SIG-M5 treated with dmso at 0.1 percent for 504 hours (cell line): ENCODE measurements around the gene UBASH3B.

Experiments
- DNase-seq: peaks from one replicate; lab custom pipeline; 2025; ENCODE audit not compliant: unreplicated experiment; lab: John Stamatoyannopoulos, UW

UBASH3B gene

GRCh38 chr11:122646549-122647340, 8.8 kb upstream of the UBASH3B start:
- DNase-seq = no peak

- no peak for DNase-seq
These were observed 7.7 kb upstream of the UBASH3B start for GRCh38 chr11:122647736-122648275.

DNA sequence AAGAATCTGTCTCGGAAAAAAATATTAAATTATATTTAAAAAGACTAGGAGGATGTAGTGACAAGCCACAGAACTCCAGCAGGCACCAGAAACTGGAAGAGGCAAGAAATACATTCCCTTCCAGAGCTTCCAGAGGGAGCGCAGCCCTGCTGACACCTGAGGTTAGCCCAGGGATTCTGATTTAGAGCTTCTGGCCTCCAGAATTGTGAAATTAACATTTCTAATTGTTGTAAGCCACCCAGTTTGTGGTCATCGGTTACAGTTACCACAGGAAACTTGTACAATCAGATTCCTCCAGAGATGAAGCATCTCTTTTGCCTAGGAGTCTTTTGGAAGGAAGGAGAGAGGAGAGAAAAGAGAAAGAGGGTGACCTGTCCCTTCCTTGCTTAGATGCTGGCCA, 6.4 kb upstream of the UBASH3B start:
- no peak for DNase-seq

GRCh38 chr11:122650619-122651018, 4.9 kb upstream of the UBASH3B start:
- no peak for DNase-seq

GRCh38 chr11:122652495-122652894, 3.0 kb upstream of the UBASH3B start:
- no peak for DNase-seq

DNA sequence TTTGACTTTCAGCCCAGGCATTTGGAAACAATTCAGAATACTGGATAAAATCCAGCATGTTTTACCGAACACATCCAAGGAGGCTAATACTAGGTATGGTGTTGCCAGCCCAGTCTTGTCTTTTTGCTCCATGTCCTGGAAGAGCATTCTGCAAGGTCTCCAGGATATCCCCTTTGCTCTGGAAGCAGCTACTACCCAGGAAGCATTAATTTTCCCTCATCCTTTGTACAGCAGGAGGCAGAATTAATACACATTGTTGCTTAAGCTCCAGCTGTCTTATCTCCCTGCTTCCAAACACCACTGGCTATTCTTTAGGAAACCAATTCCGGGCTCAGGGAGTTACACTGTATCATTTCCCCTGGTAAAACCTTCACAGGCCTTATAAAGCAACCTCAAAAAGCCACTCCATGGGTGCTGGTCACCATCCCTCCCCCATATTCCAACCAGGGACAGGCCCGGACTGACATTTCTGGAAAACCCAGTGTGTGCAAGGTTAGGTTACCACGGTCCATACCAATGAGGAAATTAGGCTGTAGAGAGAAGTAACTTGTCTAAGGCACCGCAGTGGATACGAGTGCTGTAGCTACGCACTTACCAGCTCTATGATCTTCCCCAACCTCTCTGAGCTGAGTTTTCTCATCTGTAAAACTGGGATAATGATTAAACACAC, 1.5 kb upstream of the UBASH3B start:
- no peak for DNase-seq

- DNase-seq = peak; percentile 30
These were observed 630 bp downstream of the UBASH3B start for GRCh38 chr11:122656073-122656630.

GRCh38 chr11:122656631-122657101, 1.1 kb downstream of the UBASH3B start:
- no peak for DNase-seq

GRCh38 chr11:122659676-122660554, 4.4 kb downstream of the UBASH3B start:
- no peak for DNase-seq

GRCh38 chr11:122661182-122661945, 5.8 kb downstream of the UBASH3B start:
- no peak for DNase-seq

DNA sequence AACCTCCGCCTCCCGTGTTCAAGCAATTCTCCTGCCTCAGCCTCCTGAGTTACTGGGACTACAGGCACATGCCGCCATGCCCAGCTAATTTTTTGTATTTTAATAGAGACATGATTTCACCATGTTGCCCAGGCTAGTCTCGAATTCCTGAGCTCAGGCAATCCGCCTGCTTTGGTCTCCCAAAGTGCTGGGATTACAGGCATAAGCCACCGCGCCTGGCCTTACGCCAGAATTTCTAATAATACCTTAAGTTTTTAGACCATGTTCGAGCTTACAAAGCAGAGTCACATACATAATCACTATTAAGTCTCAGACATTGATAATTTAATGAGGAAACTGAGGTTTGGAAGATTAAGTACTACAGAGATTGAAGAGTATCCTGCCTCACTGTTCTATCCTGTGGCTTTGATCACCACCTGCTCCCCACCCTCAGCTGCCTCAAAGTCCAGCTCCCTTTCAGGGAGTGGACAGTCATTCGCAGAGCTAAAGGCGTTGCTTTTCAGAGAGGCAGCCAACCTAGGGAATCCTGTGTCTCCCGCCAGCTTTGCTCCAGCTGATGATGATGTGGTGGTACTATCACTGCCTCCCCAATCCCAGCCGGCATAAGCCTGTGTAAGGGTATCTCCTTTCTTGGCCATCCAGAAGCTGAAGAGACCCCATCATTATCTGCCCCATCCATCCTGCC, 7.7 kb downstream of the UBASH3B start:
- no peak for DNase-seq

DNA sequence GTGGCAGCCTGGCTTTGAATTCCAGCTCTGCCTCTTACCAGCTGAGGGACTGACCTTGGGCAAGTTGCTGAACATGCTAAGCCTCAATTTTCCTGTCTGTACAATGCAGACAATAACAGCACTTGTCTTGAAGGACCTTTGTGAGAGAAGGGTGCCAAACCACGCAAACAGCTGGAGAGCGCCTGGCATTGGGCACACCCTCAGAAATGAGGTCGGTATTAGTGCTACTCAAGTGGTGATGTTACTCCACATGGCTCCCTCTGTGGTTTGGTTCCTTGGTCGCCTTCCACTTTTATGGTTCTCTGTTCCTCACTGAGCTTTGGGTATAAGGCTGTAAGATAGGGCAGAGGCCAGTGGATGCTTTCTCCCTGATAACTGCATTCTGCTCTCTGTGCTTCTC, 8.2 kb downstream of the UBASH3B start:
- DNase-seq = peak; percentile 17

GRCh38 chr11:122664188-122664587, 8.7 kb downstream of the UBASH3B start:
- no peak for DNase-seq

- DNase-seq = no peak
These were observed 10.3 kb downstream of the UBASH3B start for GRCh38 chr11:122665861-122666260.

DNA sequence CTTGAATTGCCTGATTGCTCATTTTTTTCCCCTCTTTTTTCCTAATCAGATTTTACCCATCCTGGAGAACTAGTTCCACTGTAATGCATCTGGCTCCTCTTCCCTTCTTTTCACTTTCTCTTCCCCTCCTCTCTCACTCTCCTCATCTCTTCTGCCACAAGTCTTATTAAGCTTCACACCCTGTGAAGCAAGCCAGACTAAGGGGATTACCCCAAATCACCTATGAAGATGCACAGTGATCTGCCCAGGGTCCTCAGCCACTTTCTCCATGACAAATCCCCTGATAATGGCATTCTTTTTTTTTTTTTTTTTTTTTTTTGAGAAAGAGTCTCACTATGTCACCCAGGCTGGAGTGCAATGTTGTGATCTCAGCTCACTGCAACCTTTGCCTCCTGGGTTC, 11.2 kb downstream of the UBASH3B start:
- DNase-seq = no peak

- no peak for DNase-seq
These were observed 13.1 kb downstream of the UBASH3B start for GRCh38 chr11:122668562-122669090.

DNA sequence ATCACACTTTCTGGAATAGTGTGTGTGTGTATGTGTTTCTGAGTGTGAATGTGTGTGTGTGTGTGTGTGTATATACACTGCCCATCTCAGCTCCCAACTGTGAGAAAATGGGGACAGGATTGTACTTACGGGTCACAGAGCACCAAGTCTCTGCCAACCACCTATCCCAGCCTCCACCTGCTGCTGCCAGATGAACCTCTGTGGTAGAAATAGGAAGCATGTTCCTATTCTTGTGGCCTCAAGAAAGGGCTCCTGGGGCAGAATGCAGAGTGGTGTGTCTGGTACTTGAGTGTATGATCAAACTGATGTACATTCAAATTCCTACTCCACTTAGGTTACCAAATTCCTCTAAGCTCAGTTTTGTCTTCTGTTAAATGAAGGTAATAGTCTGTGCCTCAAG, 14.6 kb downstream of the UBASH3B start:
- DNase-seq = no peak

GRCh38 chr11:122671400-122671891, 15.9 kb downstream of the UBASH3B start:
- no peak for DNase-seq

- no peak for DNase-seq
These were observed 17.4 kb downstream of the UBASH3B start for GRCh38 chr11:122672892-122673291.
